ENCODE measurements around the gene EFR3B.
"Not testable (repeated sequence)": the region's sequence is repeated elsewhere in the genome, so short reads cannot be mapped to it uniquely, and the experiment has no call there.

The EFR3B gene

DNA sequence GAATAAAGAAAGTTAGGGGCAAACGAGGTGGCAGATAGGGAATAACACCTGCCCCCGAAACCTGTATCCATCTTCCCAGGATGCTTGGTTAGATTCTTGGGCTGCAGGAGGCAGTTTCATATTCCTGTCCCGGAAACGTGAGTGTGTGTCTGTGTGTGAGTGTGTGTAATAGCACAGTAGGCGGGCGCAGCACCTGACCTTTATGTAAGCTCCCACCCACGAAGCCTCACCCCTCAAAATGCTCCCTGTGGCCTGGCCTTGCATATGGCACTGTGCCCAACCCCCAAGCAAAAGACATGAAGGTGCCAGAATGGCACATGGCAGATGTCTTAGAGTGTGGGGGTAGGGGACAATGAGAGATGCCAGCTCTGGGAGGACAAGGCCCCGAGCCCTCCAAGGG lies 48.9 kb downstream of the EFR3B start:
- no peak for DNase-seq (ENCODE audit: low read depth)
- no peak overlapping the region for H3K4me3 ChIP-seq (ENCODE audit: low read depth, low read length)

DNA sequence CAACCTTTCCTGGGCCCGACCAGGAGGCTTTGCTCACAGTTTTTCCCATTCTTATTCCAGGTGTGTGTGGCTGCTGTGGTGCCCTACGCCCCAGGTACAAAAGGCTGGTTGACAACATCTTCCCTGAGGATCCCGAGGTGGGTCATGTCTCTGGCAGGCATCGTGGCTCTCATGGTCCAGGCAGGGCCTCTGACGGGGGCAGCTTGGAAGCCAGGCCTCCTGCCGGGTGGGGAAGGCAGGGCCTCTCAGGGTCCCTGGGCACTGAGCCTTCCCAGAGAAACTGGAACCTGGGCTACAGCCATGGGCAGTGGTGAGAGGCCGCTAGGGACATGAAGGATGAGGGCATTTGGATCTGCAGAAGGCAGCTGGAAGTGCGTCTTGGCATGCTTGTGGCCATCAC lies 49.4 kb downstream of the EFR3B start:
- DNase-seq (ENCODE audit: low read depth) = no peak
- no peak overlapping the region for H3K4me3 ChIP-seq (ENCODE audit: low read depth, low read length)

DNA sequence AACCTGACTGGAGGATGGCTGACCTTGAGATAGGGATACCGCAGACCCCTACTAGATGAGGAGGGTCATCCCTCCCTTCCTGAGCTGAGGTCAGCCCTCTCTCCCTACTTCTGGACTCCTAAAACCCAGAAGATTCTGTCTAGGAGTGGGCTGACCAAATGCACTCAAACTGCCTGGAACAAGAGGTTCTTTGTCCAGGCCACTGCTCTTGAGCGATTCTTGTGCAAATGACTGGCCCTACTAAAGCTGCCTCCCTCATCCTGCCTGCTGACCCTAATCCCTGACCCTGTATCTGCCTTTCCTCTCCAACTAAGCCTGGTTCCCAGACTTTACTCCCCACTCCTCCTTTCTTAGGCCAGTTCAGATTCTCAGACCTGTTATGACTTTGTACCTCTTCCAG lies 56.2 kb downstream of the EFR3B start:
- DNase-seq (ENCODE audit: low read depth) = no peak
- H3K4me3 ChIP-seq (ENCODE audit: low read depth, low read length) = no peak overlapping the region

DNA sequence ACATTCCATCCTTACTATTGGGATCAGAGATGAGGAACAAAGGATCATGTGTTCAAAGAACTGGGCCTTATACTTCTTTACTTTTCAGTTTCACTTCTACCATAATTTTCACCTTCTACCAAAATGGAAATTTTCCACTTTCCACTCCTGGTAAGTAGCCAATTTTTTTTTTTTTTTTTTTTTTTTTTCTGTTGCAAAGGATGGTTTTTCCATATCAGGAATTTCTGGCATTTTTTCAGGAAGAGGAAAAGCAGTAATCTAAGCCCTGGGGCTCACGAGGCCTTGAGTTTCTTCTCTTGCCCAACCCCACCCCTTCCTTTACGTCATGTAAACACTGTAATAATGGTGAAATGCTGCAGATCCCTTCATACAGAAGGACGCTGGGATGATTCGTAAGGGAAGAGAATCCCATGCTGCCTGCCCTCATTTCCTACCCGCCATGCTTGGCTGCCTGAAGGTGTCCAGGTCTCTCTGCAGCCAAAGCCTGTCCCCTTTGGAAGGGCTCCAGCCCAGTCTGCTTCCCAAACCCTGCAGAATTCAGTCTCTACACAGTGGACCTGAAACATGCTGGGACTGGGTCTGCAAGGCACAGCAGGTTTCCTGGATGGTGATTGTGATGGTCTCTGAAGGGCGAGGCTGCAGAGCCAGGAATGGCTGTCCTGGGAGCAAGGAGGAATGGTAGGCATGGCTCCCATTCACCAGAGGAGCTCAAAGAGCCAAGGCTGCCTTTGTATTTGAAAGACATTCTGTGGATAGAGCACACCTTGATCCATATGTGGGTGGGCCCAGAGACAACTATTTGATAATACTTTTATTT lies 57.0 kb downstream of the EFR3B start:
- no peak for DNase-seq (ENCODE audit: low read depth)
- H3K4me3 ChIP-seq (ENCODE audit: low read depth, low read length) = no peak overlapping the region

DNA sequence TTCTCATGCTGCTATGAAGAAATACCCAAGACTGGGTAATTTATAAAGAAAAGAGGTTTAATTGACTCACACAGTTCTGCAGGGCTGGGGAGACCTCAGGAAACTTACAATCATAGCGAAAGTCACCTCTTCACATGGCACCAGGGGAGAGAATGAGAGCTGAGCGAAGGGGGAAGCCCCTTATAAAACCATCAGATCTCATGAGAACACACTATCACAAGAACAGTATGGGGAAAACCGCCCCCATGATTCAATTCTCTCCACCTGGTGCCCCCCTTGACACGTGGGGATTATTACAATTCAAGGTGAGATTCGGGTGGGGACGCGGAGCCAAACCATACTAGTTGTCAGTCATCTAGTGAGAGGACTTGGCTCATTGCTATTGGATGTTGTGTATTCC lies 60.5 kb downstream of the EFR3B start:
- not testable (repeated sequence) for H3K4me3 ChIP-seq (ENCODE audit: low read depth, low read length)

DNA sequence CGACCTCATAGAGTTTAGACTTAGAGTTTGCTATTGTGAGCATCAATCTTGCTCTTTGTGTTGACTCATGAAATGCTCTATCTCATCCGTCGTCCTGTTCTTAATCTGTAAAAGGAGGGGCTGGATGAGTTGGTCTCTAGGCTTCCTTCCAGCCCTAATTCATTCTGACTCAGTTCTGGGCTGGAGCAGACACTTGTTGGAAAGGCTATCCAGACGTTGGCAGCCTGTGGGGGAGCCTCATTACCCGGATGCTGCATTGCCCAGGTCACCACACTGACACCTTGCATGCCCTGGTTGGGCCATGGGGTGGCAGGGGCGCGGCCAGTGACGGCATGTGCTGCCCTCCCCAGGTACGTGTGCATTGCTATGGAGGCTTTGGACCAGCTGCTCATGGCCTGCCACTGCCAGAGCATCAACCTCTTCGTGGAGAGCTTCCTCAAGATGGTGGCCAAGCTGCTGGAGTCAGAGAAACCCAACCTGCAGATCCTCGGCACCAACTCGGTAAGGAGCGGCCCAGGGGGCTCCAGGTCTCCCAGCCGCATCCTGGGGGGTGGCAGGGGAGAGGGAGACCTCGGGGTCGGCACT lies 61.5 kb downstream of the EFR3B start:
- H3K4me3 ChIP-seq (ENCODE audit: low read depth, low read length) = no peak overlapping the region
- DNase-seq (ENCODE audit: low read depth) = peak; percentile 53

More for the DNA sequence above, 60.5 kb downstream of the EFR3B start:
- DNase-seq (ENCODE audit: low read depth) = not testable (repeated sequence)

DNA sequence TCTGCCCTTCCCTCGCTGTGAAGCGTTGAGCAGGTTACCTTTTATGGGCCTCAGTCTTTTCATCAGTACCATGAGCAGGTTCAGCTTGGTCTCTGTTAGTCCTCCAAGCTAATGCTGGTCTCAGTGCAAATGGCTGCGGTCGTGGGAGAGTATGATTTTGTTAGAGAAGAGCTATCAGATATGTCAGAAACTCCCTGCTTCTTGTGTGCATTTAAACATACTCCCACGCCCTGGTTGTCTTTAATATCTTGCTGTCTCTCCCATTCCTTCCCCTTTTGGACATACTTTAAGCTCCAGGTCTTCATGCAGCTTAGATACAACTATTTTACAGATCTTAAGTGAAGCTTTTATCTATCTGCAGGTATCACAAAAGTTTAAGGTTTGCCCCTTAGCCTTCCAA lies 62.9 kb downstream of the EFR3B start:
- DNase-seq (ENCODE audit: low read depth) = no peak
- no peak overlapping the region for H3K4me3 ChIP-seq (ENCODE audit: low read depth, low read length)

DNA sequence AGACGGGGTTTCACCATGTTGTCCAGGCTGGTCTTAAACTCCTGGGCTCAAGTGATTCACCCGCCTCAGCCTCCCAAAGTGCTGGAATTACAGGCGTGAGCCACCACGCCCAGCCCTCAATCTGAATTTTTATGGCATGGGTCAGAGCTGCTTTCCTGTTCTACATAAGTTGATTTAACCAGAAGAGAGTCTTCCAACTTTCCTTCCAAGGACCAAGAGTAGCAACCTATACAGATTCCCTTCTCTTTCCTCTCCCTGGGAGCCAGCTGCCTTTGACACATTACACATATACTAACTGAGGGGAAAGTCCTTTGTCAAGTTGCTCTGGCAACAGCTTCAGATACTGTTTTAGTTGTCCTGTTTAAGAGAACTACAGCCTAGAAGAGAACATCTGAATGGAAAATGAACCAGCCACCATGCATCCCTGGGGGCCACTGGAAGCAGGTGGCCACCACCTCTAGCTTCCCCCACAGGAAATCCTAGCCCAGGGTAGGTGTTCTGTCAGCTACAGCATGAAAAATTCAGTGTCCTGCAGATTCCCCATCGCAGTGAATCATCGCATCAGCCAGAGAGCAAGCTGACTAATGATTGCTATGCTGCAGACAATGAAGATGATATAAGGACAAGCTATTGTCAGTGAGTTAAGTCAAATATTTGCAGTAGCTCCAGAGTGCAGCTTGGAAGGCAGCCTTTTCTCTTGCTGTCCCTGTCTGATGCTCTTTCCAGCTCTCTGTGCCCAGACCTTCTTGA lies 63.6 kb downstream of the EFR3B start:
- DNase-seq (ENCODE audit: low read depth) = peak; percentile 45
- no peak overlapping the region for H3K4me3 ChIP-seq (ENCODE audit: low read depth, low read length)

DNA sequence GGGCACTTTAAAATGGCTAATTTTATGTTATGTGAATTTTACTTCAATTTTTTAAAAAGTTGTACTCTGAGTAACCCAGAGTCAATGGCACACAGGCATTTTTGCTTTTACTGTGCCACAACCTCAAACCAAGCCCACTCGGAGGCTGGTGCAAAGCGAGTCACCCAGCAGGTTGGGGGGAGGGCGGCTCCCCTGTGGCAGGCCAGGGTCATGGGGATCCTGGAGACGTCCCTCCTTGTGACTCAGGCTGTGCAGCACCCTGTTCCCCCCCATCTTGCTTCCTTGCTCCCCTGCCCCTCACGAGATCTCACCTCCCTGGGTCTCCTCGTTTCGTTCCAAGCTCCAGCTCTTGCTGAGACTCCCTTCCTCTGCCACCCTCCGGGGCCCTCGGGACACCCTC lies 67.9 kb downstream of the EFR3B start:
- H3K4me3 ChIP-seq (ENCODE audit: low read depth, low read length) = no peak overlapping the region
- DNase-seq (ENCODE audit: low read depth) = no peak

DNA sequence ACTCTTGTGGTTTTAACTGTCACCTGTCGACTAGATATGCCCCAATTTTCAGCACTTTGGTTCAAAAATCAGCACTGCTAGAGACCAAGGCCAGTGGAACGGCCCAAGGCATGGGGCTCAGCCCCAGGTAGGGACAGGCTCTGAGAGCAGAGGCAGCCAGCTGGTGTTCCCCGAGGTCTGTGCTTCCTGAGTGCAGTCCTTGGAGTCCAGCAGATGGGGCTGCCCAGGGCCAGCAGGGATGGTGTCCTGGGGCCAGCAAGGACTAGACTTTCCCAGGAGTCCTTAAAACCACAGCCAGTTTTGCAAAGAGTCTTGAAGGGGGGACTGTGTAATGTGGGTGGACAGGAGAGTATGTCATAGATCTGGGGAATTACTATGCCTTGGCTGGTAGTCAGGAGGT lies 70.2 kb downstream of the EFR3B start:
- H3K4me3 ChIP-seq (ENCODE audit: low read depth, low read length) = no peak overlapping the region

DNA sequence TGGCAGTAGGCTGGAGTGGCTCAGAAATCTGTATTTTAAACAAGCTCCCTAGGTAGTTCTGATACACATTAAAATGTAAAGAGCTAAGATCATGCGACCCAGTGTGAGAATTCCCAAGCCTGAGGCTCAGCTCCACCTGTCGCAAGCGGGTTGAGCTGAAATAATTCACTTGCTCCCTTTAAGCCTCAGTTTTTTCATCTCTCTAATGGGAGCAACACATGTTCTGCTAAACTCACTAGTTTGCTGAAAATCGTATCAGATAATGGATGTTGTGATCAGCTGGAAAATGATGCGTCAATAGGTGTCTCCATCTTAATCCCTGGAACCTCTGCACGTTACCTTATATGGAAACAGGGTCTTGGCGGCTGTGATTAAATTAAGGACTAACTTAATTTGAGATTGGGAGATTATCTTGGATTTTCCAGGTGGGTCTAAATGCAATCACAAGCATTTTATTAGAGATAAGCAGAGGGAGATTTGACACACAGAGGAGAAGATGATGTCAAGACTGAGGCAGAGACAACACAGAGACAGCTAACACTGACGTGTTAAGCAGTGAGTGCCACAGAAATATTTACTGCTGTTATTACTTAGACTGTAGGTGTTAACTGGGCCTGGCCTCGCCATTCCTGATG lies 73.5 kb downstream of the EFR3B start:
- no peak overlapping the region for H3K4me3 ChIP-seq (ENCODE audit: low read depth, low read length)
- no peak for DNase-seq (ENCODE audit: low read depth)

More for the DNA sequence above, 70.2 kb downstream of the EFR3B start:
- DNase-seq (ENCODE audit: low read depth) = no peak

DNA sequence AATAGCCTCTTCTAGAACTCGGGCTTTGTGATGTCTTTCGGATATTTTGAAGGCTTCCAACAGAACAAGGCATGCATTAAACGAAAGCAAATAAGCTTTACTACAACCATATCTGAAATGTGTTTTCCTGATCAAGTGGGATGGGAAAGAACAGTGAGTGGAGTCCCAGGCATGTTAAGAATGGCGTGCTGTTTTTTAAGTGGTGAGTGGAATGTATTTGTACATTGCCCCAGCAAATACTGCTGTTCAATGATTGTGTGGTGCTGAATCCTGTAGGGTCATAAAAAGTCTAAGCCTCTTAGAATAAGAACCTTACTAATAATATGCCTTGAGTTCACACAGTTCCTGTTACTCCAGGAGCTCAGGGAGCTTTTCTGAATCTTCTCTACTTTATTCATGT lies 74.0 kb downstream of the EFR3B start:
- peak; percentile 15 for DNase-seq (ENCODE audit: low read depth)
- H3K4me3 ChIP-seq (ENCODE audit: low read depth, low read length) = no peak overlapping the region

DNA sequence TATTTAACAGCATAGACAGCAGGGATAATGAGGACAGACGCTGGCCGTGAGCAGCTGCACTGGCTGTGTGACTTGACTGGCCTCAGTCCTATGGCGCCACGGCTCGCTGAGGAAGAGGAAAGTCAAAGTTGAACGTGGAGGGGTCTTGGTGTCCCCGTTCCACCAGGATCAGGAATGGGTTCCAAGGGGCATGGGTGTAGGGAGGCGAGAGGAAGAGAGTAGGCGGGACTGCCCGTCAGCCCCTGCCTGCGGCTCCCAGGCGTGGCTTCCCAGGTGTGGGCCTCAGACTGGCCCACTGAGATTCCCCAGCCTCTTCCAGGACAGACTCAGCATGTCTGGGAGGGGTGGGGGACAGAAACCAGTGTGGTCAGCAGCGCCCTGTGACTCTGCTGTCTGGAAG lies 75.1 kb downstream of the EFR3B start:
- no peak for DNase-seq (ENCODE audit: low read depth)
- H3K4me3 ChIP-seq (ENCODE audit: low read depth, low read length) = no peak overlapping the region

DNA sequence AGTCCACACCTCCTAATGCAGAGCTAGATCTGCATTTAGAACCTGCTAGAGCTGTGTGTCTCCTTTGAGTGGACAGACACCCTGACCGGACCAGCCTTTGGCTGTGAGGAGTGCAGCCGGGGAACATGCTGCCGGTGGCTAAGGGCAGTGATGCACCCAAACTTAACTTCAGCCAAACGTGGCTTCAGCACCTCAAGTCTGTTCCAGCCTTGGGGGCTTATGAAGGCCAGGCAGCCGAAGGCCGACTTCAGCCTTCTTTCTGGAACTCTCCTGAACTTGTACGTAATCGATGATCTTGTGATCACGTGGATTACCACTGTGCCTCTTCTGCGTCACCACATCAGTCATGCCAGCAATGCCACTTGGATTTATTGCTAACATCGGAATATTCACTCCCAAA lies 77.4 kb downstream of the EFR3B start:
- no peak for DNase-seq (ENCODE audit: low read depth)
- no peak overlapping the region for H3K4me3 ChIP-seq (ENCODE audit: low read depth, low read length)

DNA sequence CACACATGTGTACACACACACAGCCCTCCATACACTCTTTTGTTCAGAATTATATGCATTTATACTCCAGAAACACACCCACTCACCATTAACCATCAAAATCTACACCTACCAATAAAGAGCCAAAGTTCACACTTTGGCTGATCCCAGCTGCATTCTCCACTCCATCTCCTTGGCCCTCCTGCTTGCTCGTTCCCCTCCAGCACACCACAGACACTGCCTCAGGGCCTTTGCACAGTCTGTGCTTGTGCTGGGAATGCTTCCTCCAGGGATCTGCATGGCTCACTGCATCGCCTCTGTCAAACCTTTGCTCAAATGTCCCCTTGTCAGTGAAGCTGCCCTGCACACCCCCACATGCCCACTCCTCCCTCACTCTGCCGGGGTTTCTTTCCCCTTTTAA lies 80.5 kb downstream of the EFR3B start:
- DNase-seq (ENCODE audit: low read depth) = no peak
- no peak overlapping the region for H3K4me3 ChIP-seq (ENCODE audit: low read depth, low read length)

DNA sequence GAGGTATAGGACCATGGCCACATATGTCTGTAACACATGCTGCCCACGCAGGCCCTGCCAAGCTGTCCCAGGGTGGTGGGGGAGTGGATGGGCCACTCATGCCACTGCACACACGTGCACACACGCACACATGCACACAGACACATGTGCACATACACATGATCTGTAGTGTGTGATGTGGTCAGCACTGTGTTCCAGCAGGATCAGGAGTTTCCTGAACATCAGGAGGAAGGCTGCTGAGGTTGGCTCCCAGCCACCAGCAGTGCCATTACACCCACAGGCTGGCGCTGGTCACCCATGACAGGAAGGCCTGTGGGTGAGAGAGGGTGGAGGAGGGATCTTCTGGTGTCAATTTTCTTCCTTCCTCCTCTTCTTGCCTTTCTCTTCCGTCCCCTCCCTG lies 81.8 kb downstream of the EFR3B start:
- H3K4me3 ChIP-seq (ENCODE audit: low read depth, low read length) = no peak overlapping the region
- no peak for DNase-seq (ENCODE audit: low read depth)

DNA sequence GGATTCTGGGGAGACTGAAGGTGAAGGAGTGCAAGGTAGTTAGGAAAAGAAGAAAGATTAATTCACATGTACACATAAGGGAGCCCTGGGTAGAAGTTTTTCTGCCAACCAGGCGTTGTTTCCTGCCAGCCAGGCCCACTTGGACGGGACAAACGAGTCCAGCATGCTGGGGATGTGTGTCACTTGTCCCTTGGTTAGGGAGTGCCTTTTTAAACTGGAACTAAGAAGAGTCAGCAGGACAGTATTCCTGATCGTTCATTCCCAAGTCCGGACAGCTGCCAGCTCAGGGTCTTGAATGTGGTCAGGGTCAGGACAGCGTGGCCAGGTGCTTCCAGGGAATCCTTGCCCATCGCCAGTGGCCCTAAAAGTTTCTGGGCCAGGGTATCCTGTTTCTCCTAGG lies 83.3 kb downstream of the EFR3B start:
- no peak for DNase-seq (ENCODE audit: low read depth)
- no peak overlapping the region for H3K4me3 ChIP-seq (ENCODE audit: low read depth, low read length)

DNA sequence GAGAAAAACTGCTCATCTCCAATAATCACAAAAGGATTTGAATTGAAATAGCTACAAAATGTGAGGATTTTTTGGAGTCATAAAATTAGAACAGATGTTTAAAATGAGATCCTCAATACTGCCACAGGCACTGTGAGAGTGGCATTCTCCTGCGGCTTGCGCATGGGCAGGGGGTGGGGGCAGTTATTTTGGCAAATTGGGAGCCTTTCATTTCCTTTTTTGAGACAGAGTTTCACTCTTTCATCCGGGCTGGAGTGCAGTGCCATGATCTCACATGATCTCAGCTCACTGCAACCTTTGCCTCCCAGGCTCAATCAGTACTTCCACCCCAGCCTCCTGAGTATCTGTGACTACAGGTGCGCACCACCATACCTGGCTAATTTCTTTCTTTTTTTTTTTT lies 84.1 kb downstream of the EFR3B start:
- no peak overlapping the region for H3K4me3 ChIP-seq (ENCODE audit: low read depth, low read length)
- no peak for DNase-seq (ENCODE audit: low read depth)

DNA sequence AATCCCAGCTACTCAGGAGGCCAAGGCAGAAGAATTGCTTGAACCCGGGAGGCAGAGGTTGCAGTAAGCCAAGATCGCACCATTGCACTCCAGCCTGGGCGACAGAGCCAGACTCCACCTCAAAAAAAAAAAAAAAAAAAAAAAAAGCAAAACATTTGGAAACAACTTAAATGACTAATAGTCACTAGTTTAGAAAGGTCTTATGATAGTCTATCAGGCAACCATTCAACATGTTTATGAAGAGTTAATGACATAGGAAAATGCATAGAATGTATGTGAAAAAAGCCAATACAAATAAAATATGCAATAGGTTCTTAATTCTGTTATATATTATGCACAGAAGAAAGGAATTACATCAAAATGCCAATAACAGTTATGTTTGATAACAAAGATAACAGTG lies 85.2 kb downstream of the EFR3B start:
- not testable (repeated sequence) for H3K4me3 ChIP-seq (ENCODE audit: low read depth, low read length); DNase-seq (ENCODE audit: low read depth)

DNA sequence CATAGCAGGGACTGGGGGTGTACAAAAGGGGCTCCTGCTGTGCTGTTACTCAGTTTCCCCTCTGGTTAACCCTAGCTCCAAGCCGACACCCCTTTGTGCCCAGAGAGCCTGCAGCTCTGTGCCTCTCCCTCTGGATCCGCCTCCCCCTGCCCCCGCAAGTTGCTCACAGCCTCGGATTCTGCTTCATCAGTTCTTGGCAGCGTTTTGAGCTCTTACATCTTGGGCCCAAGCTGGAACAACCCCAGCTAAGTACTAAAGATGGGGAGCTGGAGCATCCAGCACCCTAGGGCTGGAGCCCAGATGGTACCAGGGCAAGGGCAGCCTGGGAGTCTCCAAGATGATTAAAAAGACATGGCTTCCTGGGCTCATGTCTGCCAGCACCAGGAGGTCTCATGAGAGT lies 85.8 kb downstream of the EFR3B start:
- peak; percentile 17 for DNase-seq (ENCODE audit: low read depth)
- no peak overlapping the region for H3K4me3 ChIP-seq (ENCODE audit: low read depth, low read length)

Data from skeletal muscle cell (primary cell).